HK-2 (cell line): Measurements from ENCODE around the gene DGLUCY.
"Not testable (repeated sequence)": the region's sequence is repeated elsewhere in the genome, so short reads cannot be mapped to it uniquely, and the experiment has no call there.

ENCODE experiments used
- DNase-seq: peaks from one replicate; pipeline ENCODE4 v3.0.0-alpha.2; 2018; ENCODE audit not compliant: unreplicated experiment

Gene DGLUCY

GRCh38 chr14:91233936-91234790 is 120.3 kb downstream of the DGLUCY start:
- no peak for DNase-seq

- DNase-seq = no peak
Measured at GRCh38 chr14:91234791-91235114, 120.9 kb downstream of the DGLUCY start.

DNA sequence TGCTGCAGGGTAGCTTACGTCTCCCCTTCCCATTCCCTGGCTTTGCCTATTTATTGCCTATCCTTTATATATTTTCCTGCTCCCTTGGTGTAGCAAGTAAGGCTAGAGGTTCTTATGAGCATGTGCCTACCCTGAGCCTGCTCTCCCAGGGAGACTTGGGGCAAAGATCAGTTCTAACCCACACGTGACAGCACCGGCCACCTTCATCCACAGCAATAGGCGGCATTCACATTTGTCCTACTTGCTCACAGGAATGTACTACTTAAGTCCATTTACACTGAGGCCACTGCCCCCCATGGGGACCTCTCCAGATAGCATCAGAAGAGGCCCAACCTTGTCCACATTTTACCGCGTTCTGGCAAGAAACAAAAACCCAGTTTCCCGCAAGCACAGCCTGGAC is 122.0 kb downstream of the DGLUCY start:
- no peak for DNase-seq

GRCh38 chr14:91237219-91237618 is 123.3 kb downstream of the DGLUCY start:
- DNase-seq = peak; percentile 18

GRCh38 chr14:91238085-91238484 is 124.2 kb downstream of the DGLUCY start:
- no peak for DNase-seq

DNA sequence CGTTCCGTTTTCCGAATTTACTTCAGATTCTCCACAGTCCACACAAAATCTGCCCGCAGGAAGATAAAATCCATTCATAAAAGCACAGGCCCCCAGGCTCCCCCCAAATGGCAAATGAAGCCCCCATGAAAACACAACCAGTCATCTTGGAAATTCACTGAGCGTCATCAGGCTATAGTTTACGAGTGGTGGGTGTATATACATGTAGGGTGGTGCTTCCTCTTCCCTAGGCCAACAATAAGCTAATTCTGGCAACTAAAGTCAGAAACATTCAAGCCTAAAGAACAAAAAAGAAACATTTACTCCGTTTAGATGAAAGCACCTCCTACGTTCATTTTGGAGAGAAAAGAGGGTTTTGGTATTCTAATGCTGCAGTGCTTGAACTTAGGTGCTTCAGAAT is 124.8 kb downstream of the DGLUCY start:
- DNase-seq = no peak

- no peak for DNase-seq
Measured at GRCh38 chr14:91241863-91242262, 128.0 kb downstream of the DGLUCY start.

DNA sequence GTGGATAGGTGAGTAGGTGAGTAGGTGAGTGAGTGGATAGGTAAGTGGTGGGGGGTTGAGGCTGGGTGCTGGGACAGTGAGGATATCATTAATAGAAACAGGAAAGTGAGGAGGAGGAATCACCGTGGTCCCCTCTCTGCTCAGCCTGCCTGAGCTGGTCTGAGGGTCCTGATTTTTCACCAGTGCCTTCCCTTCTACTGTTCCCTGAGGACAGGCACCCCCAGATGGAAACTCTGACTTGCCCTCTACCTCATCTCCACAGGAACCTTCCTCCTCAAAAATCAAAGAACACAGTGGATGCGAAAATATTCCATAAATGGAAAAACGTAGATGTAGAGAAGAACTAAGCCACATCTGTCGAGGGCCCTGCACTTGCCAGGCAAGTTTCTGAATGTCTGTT is 128.8 kb downstream of the DGLUCY start:
- no peak for DNase-seq

GRCh38 chr14:91243074-91243471 is 129.2 kb downstream of the DGLUCY start:
- no peak for DNase-seq

DNA sequence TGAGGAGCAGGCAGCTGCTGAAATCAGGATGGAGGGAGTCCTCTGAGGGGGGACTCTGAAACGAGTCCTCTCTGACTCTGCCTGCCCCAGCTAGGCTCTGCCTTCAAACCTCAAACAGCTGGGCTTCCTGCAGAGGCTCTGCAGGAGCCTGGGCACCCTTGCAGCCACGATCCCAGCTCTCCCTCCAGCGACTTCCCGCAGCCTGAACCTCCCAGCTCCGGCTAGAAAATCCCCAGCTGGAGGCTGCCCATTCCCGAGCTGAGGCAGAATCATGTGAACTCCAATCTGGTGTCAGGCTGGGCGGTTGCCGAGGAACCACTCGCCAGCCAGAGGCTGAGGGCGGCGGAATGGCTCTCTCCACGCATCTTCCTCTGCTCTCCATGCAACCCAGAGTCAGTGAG is 130.6 kb downstream of the DGLUCY start, which contains the start of gene GPR68:
GPR68 (minus strand) TSS at position 204 of the 401 bp plus-strand sequence. CDS start 9,654 bp downstream, outside the sequence.
- peak; percentile 65 for DNase-seq

- DNase-seq = no peak
Measured at GRCh38 chr14:91245029-91245428, 131.2 kb downstream of the DGLUCY start.

GRCh38 chr14:91245616-91246015 is 131.7 kb downstream of the DGLUCY start:
- DNase-seq = not testable (repeated sequence)

DNA sequence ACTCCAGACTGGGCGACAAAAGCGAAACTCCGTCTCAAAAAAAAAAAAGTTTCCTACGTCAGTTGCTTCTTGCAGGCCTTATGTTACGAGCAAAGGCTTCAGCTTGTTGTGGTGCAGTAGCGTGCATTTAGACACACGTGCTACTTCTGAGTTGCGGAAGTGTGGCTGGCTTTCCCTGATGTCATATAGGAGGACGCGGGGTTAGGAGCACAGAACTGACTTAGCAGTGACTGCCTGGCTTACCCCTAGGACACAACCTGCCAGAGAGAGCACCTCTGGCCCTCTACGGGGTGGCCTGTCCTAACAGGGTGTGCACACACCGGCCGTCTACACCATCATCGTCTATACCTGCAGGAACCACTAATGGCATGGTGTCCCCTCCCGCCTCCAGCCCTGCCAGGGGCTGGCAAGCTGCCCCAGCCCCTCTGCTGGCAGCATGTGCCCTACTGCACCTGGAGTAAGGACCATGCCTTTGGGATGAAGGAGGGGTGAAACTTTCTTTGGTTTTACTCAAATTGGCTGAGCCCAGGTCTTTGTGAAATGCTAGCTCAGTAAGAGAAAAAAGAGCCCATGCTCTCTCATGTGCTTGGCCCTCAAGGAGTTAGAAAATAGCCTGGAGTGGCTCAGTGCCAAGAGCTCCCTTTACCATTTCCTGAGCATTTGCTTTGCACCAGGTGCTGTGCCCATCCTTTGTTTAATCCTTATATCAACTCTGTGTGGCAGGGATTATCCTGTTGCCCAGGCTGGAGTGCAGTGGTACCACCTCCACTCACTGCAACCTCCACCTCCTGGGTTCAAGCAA is 132.4 kb downstream of the DGLUCY start:
- no peak for DNase-seq

DNA sequence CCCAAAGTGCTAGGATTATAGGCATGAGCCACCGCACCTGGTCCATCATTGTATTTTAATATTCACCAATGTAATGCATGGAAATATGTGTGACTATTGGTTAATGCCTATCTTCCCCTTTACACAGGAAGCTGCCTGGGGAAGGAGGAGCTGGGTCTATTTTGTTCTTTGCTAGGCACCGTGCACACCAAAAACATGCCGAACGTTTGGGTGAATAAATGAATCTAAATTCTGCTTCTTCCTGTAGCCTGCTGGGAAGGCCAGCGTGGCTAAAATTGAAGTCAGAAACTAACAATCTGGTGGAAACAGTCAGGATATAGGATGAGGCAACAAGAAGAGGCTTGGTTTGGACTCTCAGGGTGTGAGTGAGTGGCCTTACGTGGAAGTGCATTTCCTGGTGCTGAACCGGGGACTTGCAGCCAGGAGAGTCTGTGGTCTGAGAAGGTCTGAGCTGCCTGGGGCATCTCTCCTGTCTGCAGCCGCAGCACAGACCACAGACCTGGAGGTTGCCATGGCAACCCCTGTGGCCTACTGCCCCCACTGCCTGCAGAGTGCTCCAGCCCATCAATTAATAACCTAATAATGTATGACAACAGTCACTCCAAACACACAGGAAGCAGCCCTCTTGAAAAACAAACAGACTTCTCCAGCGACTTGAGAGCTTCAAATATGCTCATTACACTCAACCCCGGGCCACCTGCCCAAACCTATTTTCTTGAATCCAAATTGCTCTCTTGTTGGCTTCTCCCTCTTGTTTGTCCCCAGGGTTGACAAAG is 136.2 kb downstream of the DGLUCY start:
- peak; percentile 82 for DNase-seq

DNA sequence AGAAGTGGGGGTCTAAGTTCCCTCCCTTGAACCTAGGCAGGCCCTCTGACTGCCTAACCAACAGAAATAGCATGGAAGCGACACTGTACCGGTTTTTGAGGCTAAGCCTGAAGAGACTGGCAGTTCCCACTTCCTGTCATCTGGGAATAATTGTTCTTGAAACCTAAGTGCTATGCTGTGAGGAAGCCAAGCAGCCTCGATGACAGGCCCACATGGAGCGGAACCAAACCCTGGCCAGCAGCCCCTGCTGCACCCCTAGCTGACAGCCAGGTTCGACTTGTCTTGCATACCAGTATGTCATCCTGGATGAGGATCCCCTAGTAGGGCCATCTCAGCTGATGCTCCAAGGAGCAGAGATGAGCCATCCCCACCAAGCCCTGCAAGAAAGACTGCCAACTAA is 137.0 kb downstream of the DGLUCY start:
- DNase-seq = no peak

- DNase-seq = peak; percentile 21
Measured at GRCh38 chr14:91252871-91253794, 139.3 kb downstream of the DGLUCY start.

DNA sequence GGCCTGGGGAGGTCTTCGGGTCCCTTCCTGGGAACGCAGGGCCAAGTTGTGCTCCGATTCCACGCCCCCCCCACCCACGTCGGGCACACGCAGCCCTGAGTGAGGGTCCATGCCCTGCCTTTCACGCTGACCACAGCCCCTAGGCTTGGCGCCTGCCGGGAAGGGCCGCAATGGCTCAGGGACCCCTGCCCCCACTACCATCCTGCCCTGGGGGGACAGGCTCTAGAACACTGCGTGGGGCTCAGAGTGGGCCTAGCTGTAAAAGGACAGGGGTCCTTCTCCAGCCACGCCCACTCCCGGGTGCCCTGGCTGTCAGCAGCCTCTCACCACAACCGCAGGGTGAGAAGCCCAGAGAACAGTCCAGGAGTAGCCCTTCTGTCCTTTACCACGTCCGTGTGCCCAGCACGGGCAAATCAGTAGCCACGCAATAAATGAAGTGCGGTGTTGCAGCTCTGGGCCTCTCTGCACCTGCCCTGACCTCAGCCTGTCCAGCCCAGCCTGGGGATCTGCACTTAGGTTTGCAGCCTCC is 140.0 kb downstream of the DGLUCY start:
- DNase-seq = no peak

DNA sequence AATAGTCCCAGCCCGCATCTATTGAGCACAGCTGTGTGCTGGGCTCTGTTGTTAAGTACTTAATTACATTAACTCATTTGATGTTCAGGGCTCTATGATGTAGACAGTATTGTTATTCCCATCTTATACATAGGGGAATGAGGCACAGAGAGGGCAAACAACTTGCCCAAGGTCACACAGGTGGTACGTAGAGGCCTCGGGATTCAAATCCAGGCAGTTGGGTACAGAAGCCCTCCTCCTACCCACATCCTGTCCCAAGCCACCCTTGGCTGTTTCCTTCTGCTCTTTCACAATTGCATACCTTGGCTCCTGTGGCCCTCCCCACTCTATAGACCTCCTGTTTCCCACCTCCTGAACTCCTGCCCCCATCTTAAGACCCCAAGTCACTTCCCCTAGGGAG is 140.6 kb downstream of the DGLUCY start:
- no peak for DNase-seq

DNA sequence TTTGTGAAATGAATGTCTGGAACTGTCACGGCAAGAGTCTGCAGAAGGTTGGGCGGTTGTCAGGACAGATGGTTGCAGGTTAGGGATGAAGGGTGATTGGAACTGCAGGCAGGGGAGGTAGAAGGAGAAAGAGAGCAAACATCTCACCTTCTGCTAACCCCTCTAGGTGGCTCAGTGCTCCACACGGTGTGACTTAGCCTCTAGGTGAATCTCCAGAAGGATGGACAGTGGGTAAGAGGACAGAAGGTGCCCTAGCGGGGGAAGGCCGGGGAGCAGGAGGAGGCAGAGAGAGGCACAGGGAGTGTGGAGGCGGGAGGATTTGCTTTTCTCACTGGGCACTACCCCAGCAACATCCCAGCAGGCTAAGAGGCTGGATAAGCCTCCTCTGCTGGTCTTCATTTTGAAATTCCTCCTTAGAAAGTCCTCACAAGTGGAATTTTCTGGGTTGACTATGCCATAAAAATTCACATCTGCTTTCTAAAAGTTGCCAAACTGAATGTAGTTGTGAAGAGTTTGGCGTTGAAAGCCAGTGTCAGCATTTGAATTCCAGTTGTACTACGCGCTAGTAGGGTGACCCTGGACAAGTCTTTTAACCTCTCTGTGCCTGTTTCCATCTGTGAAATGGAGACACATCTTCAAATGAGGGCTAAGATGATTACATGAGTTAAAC is 141.3 kb downstream of the DGLUCY start:
- DNase-seq = no peak

DNA sequence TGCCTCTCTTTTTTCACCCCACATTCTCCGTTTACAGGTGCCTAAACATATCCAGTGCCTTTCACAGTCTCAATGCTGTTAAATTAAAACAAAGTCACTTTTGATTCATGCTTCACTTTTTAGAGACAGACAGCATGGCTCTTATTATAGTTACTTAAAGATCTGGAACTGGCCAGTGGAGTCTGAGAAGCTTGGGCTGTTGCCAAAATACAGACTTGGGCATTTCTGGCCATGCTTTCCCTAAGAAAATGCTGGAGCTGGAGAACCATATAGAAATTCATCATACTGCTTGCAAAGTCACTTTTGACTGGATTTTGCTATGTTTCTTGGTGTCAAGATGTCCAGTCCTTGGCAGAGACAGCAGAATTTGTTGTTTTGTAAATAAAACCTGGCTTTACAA is 142.8 kb downstream of the DGLUCY start:
- no peak for DNase-seq
